Epithelial cell of proximal tubule (primary cell): Measurements from ENCODE around the gene TBC1D4. TPM values are rescaled to one million over a fixed set of nuclear protein-coding genes. Genes with fewer than 3 reads are reported as not detected.

Source experiments
- DNase-seq: peaks from one replicate; pipeline ENCODE4 v3.0.0-alpha.2; 2011; ENCODE audit warnings: low read depth
- H3K4me3 ChIP-seq: 2 replicates; pipeline ENCODE4 v1.5.1; 2011; ENCODE audit warnings: low read depth, mild to moderate bottlenecking, low read length
- total RNA-seq: library from RNA; depleted of rRNA; stranded (reverse); fragments of >200 nt; gene quantifications from 2 replicates; pipeline ENCODE4 v1.2.3, GENCODE V29; 2015
- TF ChIP-seq, protein P1 (sequence below): conservative IDR thresholded peaks from 2 replicates; pipeline ENCODE4 v1.5.1; 2012; ENCODE audit warnings: low read depth, mild to moderate bottlenecking, low read length

The TBC1D4 gene
- total RNA-seq, 1 donor from 2014 or later: 20.9 TPM

DNA sequence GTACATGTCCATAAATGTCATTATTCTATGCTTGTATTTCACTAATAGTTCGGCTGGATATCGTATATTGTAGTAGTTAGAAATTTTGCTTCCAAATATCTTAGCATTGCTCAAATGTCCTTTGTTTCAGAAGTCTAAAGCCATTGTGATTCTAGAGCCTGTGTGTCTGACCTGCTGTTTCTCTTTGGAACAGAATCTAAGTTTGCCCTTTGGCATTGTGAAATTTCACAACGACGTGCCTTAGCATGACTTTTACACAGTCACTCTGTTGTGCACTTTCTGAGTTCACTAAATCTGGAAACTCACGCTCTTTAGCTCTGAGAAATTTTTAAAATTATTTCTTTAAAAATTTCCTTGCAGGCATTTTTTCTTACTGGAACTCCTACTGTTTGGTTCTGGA is 152.2 kb downstream of the TBC1D4 start:
- TF ChIP-seq, protein P1, sequence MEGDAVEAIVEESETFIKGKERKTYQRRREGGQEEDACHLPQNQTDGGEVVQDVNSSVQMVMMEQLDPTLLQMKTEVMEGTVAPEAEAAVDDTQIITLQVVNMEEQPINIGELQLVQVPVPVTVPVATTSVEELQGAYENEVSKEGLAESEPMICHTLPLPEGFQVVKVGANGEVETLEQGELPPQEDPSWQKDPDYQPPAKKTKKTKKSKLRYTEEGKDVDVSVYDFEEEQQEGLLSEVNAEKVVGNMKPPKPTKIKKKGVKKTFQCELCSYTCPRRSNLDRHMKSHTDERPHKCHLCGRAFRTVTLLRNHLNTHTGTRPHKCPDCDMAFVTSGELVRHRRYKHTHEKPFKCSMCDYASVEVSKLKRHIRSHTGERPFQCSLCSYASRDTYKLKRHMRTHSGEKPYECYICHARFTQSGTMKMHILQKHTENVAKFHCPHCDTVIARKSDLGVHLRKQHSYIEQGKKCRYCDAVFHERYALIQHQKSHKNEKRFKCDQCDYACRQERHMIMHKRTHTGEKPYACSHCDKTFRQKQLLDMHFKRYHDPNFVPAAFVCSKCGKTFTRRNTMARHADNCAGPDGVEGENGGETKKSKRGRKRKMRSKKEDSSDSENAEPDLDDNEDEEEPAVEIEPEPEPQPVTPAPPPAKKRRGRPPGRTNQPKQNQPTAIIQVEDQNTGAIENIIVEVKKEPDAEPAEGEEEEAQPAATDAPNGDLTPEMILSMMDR: no peak
- no peak for DNase-seq
- no peak overlapping the region for H3K4me3 ChIP-seq

DNA sequence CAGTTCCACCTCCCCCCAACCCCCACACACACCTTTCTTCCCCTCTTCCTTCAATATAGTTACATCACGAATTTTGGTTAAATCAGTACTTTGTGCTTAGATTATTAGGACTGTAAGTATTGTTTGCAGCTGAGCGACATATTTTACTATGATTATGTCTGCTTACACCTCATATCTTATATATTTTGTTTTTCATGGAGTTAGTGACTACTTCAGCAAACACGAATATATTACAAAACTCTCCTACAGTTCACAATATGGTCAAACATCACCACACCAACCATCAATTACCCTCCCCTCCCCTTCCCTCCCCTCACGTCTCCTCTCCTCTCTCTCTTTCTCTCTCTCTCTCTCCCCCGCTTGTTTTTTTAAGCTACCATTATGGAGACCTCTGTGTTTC is 152.9 kb downstream of the TBC1D4 start:
- no peak for DNase-seq
- TF ChIP-seq, protein P1: no peak
- no peak overlapping the region for H3K4me3 ChIP-seq

DNA sequence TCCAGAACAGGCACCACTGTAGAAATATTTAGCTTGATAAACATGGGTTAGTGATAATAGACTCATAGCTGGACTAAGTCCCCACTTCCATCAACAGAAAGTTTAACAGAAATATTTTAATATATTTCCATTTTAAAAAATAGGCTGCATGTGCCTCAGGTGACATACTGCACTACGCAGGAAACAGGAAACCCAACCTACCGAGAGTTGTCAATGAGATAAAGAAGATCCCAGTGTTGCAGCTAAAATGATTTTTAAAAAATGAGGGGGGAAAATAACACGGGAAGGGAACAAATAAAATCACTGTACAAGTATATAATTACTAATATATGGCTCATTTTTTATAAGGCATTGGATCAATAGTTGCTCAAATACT is 154.8 kb downstream of the TBC1D4 start:
- no peak overlapping the region for H3K4me3 ChIP-seq
- DNase-seq: no peak
- TF ChIP-seq, protein P1: no peak

DNA sequence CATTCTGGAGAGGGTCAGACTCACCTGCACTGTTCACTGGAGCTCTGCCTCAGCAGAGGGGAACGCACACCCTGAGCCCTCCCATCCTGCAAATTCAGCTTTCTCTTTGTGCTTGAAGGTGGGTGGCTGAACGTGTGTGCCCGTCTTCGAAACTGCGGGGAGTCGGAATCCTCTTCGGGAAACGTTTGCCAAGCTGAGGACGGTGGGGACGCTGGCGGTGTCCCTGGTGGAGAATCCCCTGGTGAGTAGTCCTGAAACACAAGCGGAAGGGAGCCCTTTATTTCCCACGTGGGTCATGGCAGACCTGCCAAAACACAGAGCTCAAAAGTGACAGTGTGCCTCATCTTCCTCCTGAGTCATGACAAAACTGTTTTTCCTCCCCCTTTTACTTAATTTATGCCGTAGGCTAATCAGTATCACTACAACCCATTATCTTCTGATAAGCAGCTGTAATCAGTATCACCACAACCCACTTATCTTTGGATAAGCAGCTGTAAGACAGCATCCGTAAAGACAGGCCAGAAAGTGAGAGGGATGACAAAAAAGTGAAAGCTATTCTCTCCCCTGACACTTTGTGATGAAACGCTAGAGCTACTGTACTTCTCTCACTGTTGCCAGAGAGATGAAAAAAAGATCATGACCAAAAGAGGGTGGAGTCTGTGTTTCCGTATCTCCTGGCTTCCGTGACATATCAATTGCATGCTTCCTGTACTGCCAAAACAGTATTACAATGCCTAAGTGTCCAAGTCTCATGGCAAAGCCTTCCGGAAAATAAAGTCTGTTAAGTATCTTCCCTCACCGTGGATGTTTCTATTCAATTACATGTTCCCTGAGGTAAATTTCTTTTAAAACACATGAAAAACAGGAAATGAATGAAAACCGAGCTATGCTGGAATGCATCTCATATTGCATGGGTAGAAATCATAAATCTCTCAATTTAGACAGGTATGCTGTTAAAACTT is 155.5 kb downstream of the TBC1D4 start:
- DNase-seq: no peak
- TF ChIP-seq, protein P1: no peak
- H3K4me3 ChIP-seq: no peak overlapping the region

DNA sequence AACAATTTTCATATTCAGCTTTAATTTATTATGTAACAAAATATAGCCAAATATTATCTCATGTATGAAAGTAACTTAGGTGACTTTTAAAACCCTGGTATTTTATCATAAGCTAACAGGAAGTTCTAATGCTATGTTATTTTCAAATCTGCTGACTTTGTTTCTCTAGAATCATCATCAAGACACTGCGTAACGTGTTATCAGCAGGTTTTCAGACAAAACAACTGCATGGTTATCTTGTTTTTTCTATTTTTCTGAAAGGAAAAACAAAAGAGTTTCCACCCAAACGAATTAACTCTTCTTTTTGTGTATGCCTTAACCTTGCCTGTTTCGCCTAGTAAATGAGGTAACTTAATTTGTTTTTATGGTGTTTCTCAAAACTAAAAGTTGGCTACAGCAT is 156.3 kb downstream of the TBC1D4 start:
- no peak for DNase-seq
- TF ChIP-seq, protein P1: no peak
- no peak overlapping the region for H3K4me3 ChIP-seq

DNA sequence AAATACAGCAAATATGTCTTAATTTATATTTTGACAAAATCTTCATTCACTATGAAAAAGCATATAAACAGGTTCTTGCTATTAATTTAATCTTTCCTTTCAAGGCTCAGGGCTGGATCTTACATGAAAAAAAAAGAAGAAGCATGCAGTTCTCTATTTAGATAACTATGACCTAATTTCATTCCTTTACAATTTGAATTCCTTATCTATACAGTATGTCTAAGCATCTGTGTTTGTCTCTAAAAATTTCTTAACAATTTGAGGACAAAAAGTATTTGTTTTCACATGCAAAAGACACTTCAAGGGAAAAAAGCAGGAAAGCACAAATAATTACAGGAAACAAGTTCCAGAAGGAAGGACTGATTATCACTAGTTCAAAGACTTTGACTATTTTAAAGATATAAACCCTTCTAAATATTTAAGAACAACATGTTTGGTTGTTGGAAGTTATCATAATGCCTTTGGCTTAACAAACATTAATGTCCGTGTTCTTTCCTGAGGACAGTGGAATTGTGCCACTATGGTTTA is 157.5 kb downstream of the TBC1D4 start:
- no peak for DNase-seq

More for the DNA sequence above, 157.5 kb downstream of the TBC1D4 start:
- no peak overlapping the region for H3K4me3 ChIP-seq
- TF ChIP-seq, protein P1: no peak
